PC-9 (cell line): ENCODE results near the gene TP53. TPM values are rescaled to one million over a fixed set of nuclear protein-coding genes. Genes with fewer than 3 reads are reported as not detected.

Source experiments
- BruUV-seq: library from RNA; stranded (reverse); fragments of 400-500 nt; replicated peaks from 2 replicates; lab custom pipeline; 2021; lab: Mats Ljungman, UMichigan
- CTCF ChIA-PET: fragments of 300-600 bp; sonication (Branson Sonifier 250); formaldehyde crosslinking; loops from one replicate; lab custom pipeline; 2022; ENCODE audit warnings: antibody characterized with exemption; lab: Charles Lee
- POLR2A ChIA-PET: fragments of 300-600 bp; sonication (Branson Sonifier 250); formaldehyde crosslinking; loops from one replicate; lab custom pipeline; 2022; ENCODE audit warnings: antibody characterized with exemption; ENCODE audit not compliant: unreplicated experiment; lab: Charles Lee
- DNase-seq, 2 experiments: peaks; one replicate each; pipeline versions ENCODE4 v3.0.0 to v3.0.0-alpha.2; 2015 to 2022; ENCODE audit warnings: mixed read lengths in 1 of 2
- H2AFZ ChIP-seq: fragments of 200-600 bp; sonication (generic); 2 replicates; pipeline ENCODE4 v1.8.1; 2017; ENCODE audit warnings: antibody characterized with exemption
- H3F3A ChIP-seq: fragments of 200-600 bp; sonication (generic); 2 replicates; pipeline ENCODE4 v1.8.1; 2017; ENCODE audit warnings: antibody characterized with exemption, mild to moderate bottlenecking, low read depth; ENCODE audit not compliant: insufficient read depth
- H3K27ac ChIP-seq: fragments of 200-600 bp; sonication (generic); 2 replicates; pipeline ENCODE4 v1.6.1; 2016; ENCODE audit warnings: mixed run types
- H3K27me3 ChIP-seq: fragments of 200-600 bp; sonication (generic); 2 replicates; pipeline ENCODE4 v1.6.1; 2016; ENCODE audit warnings: low read depth, mixed run types; ENCODE audit not compliant: insufficient read depth
- H3K36me3 ChIP-seq: fragments of 200-600 bp; sonication (generic); 2 replicates; pipeline ENCODE4 v1.6.1; 2016; ENCODE audit warnings: low read depth, mixed run types
- H3K4me1 ChIP-seq: fragments of 200-600 bp; sonication (generic); replicated peaks from 2 replicates; pipeline ENCODE4 v1.6.1; 2016; ENCODE audit warnings: mixed run types; ENCODE audit not compliant: insufficient read depth
- H3K4me2 ChIP-seq: fragments of 200-600 bp; sonication (generic); 2 replicates; pipeline ENCODE4 v1.6.1; 2017; ENCODE audit warnings: mixed run types
- H3K4me3 ChIP-seq: fragments of 200-600 bp; sonication (generic); 2 replicates; pipeline ENCODE4 v1.6.1; 2016; ENCODE audit warnings: mixed run types
- H3K79me2 ChIP-seq: fragments of 200-600 bp; sonication (generic); 2 replicates; pipeline ENCODE4 v1.6.1; 2017; ENCODE audit warnings: low read depth, mixed run types
- H3K9me2 ChIP-seq: fragments of 200-600 bp; sonication (generic); 2 replicates; pipeline ENCODE4 v1.8.1; 2017; ENCODE audit warnings: mild to moderate bottlenecking; ENCODE audit not compliant: insufficient read depth
- H3K9me3 ChIP-seq: fragments of 200-600 bp; sonication (generic); 2 replicates; pipeline ENCODE4 v1.8.1; 2016; ENCODE audit warnings: low read depth; ENCODE audit not compliant: insufficient read depth
- H4K20me1 ChIP-seq: fragments of 200-600 bp; sonication (generic); 2 replicates; pipeline ENCODE4 v1.8.1; 2017; ENCODE audit not compliant: insufficient read depth
- CTCF ChIP-seq: fragments of 200-600 bp; sonication (generic); conservative IDR thresholded peaks from 2 replicates; pipeline ENCODE4 v1.6.1; 2017; ENCODE audit warnings: mixed run types, antibody characterized with exemption, mild to moderate bottlenecking, moderate library complexity
- EZH2 ChIP-seq: fragments of 200-600 bp; sonication (generic); IDR thresholded peaks from 2 replicates; pipeline ENCODE4 v1.8.0; 2017; ENCODE audit warnings: antibody characterized with exemption, low read depth
- intact Hi-C: fragments of 100-400 bp; cut with micrococcal nuclease; formaldehyde crosslinking; loops from one replicate; pipeline ENCODE4 v1.10.0; 2022; ENCODE audit not compliant: unreplicated experiment
- total RNA-seq: library from RNA; stranded (reverse); gene quantifications from 2 replicates; pipeline ENCODE4 v1.2.3, GENCODE V29; 2021

The TP53 gene
- total RNA-seq, 1 experiment from 2014 or later, result 340 TPM

DNA sequence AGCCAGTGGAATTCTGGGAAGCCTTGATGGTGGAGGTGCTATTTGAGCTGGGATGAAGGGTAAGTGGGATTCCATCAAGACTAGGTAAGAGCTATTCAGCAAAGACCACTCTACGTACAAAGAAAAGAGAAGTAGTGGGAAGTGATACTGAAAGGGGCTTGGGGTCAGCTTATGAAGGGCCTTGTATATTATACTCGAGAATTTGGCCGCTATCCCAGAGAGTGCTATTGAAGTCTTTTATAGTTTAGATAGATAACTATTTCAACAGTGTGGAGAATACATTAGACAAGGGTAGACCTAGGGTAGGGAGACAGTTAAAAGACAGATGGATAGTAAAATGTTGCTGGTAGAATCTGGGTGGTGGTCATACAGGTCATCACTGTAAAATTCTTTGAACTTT is 40.6 kb upstream of the TP53 start:
- CTCF ChIA-PET, result no interaction called here
- Histone ChIP-seq H4K20me1 (no peaks in the 10 kb centered on the region), H3K4me1 (no peaks in the 10 kb centered on the region), H3K36me3 (no peaks in the 10 kb centered on the region), H3K27me3 (no peaks in the 10 kb centered on the region), H3F3A (no peaks in the 10 kb centered on the region), H3K27ac (no peak overlapping the region), H3K4me3 (no peak overlapping the region), H3K79me2 (no peaks in the 10 kb centered on the region), H3K9me3 (no peaks in the 10 kb centered on the region), H3K4me2 (no peak overlapping the region), H2AFZ (no peak overlapping the region), H3K9me2 (no peaks in the 10 kb centered on the region)
- TF ChIP-seq EZH2, result no peak
- TF ChIP-seq CTCF, result no peak
- intact Hi-C loops, result no loop called here
- POLR2A ChIA-PET, result no interaction called here
- no TSS peak for BruUV-seq
- no peak for DNase-seq

DNA sequence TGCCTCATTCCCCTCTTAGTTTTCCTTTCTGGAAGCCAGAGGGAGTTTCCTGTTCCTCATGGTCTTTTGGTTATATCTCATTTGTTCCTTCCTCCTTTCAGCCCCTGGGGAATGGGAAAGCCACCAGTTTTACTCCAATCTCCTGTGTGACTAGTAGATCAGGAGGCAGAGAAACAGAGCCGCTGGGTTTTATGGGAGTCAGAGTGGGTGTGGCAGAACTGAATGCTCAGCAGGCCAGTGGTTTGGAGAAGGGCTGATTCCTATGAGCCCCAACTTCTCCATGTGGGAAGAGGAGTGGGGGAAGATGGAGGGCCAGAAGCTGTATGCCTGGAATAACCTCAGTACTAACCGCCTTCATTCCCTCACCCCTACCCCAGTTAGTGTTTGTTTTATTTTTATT is 34.3 kb upstream of the TP53 start:
- H3K36me3 ChIP-seq, result no peaks in the 10 kb centered on the region
- CTCF ChIA-PET, result interaction anchor here (0.7 kb wide), 1 partner anchor 78 kb away, joined by 7 read pairs; no protein-coding TSS in a partner anchor
- no peaks in the 10 kb centered on the region for H3K27me3 ChIP-seq

DNA sequence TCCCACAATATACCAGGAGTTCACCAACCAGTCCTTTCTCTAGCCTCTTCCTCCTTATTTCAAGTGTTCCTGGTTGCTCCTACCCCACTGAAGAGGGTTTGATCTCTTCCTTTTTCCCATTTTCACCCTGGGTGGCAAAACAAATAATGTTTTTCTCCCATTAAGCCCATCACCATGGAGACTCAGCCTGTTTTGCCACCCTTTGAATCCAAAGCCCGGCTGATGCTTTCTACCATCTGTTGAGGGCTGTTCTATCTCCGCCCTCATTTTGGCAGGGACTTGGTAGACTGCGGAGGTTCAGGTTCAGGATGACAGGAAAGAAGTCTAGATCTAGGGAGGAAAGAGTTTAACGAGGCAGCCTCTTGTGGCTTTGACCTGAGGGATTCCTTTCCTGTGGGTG is 32.8 kb upstream of the TP53 start:
- Histone ChIP-seq H3K4me3 (no peak overlapping the region), H3F3A (peaks cover 2% of the 10 kb centered on the region; the same call in 1 of the 2 replicates), H3K27me3 (no peaks in the 10 kb centered on the region), H3K36me3 (no peaks in the 10 kb centered on the region), H3K9me3 (no peaks in the 10 kb centered on the region), H3K4me1 (peaks cover 7% of the 10 kb centered on the region), H3K27ac (no peak overlapping the region), H3K79me2 (no peaks in the 10 kb centered on the region), H3K9me2 (no peaks in the 10 kb centered on the region), H3K4me2 (no peak overlapping the region), H2AFZ (no peak overlapping the region), H4K20me1 (no peaks in the 10 kb centered on the region)
- no peak for TF ChIP-seq EZH2
- ChIA-PET POLR2A (no interaction called here), CTCF (no interaction called here)
- intact Hi-C loops, result no loop called here
- BruUV-seq, result no TSS peak
- DNase-seq, result no peak

More for the DNA sequence above, 34.3 kb upstream of the TP53 start:
- Histone ChIP-seq H2AFZ (no peak overlapping the region), H3K79me2 (no peaks in the 10 kb centered on the region), H4K20me1 (no peaks in the 10 kb centered on the region), H3K9me3 (no peaks in the 10 kb centered on the region), H3K4me3 (no peak overlapping the region), H3K4me2 (no peak overlapping the region), H3F3A (peaks cover 2% of the 10 kb centered on the region; the same call in 1 of the 2 replicates), H3K4me1 (peaks cover under 1% of the 10 kb centered on the region; the same call in 1 of the 2 replicates), H3K9me2 (no peaks in the 10 kb centered on the region), H3K27ac (no peak overlapping the region)
- POLR2A ChIA-PET, result no interaction called here
- no TSS peak for BruUV-seq
- no peak for DNase-seq
- TF ChIP-seq EZH2 (no peak), CTCF (no peak)
- intact Hi-C loops, result no loop called here

GRCh38 chr17:7719661-7720060 is 32.4 kb upstream of the TP53 start:
- Histone ChIP-seq H3F3A (peaks cover 2% of the 10 kb centered on the region; the same call in 1 of the 2 replicates), H3K36me3 (no peaks in the 10 kb centered on the region), H3K9me2 (no peaks in the 10 kb centered on the region), H3K79me2 (no peaks in the 10 kb centered on the region), H3K4me1 (peaks cover 7% of the 10 kb centered on the region), H3K4me2 (no peak overlapping the region), H3K27me3 (no peaks in the 10 kb centered on the region), H3K4me3 (no peak overlapping the region), H3K9me3 (no peaks in the 10 kb centered on the region), H3K27ac (no peak overlapping the region), H4K20me1 (no peaks in the 10 kb centered on the region), H2AFZ (no peak overlapping the region)
- no peak for DNase-seq
- CTCF ChIA-PET, result no interaction called here
- no TSS peak for BruUV-seq
- TF ChIP-seq EZH2 (no peak), CTCF (no peak)
- intact Hi-C loops, result no loop called here
- POLR2A ChIA-PET, result no interaction called here
